ENCODE measurements around the gene TGFBR3.
A peak's percentile ranks its signal among the peaks of the same experiment; 100 is the strongest.

The TGFBR3 gene

GRCh38 chr1:91924146-91924545 is 38.2 kb upstream of the TGFBR3 start:
- Histone ChIP-seq H3K4ac (ENCODE audit: low read depth in 1 of 2, low read length in 2 of 2) (no peak overlapping the region), H2BK15ac (ENCODE audit: low read depth, poor library complexity, severe bottlenecking) (no peak overlapping the region), H3K36me3 (ENCODE audit: control insufficient read depth in 1 of 2, insufficient read depth in 2 of 2, low read depth in 1 of 2, low read length in 2 of 2) (no peaks in the 10 kb centered on the region), H2BK12ac (ENCODE audit: low read length in 2 of 2) (peak overlapping the region in 1 of 2 experiments; percentile 59), H3K4me3 (ENCODE audit: insufficient read depth in 1 of 2, low read depth in 1 of 2, low read length in 2 of 2) (no peak overlapping the region), H3K14ac (ENCODE audit: low read length in 2 of 2) (no peak overlapping the region), H4K8ac (ENCODE audit: low read length) (peak overlapping the region; percentile 27), H3K27me3 (ENCODE audit: control insufficient read depth in 1 of 2, insufficient read depth in 1 of 2, low read length in 2 of 2) (no peaks in the 10 kb centered on the region), H3K4me2 (ENCODE audit: low read length, poor library complexity, severe bottlenecking) (no peak overlapping the region), H3K4me1 (ENCODE audit: control insufficient read depth, insufficient read depth, low read depth, low read length) (peaks cover 4% of the 10 kb centered on the region), H2AFZ (ENCODE audit: low read depth, low read length) (no peak overlapping the region), H3K9me3 (ENCODE audit: control insufficient read depth, low read length) (no peaks in the 10 kb centered on the region), H2BK120ac (ENCODE audit: low read depth, low read length) (no peak overlapping the region), H2AK5ac (ENCODE audit: low read length, severe bottlenecking) (peak overlapping the region; percentile 49), H3K27ac (ENCODE audit: low read length, poor library complexity, severe bottlenecking) (no peak overlapping the region), H3K79me1 (replicated peaks; ENCODE audit: low read length, poor library complexity, severe bottlenecking) (no peaks in the 10 kb centered on the region), H3K23ac (ENCODE audit: low read length in 2 of 2) (no peak overlapping the region), H3K9ac (ENCODE audit: low read length) (peak overlapping the region; percentile 70), H2BK5ac (ENCODE audit: low read depth, low read length, poor library complexity, severe bottlenecking) (no peak overlapping the region), H4K91ac (ENCODE audit: low read length) (no peak overlapping the region), H3K18ac (ENCODE audit: low read depth in 1 of 2, low read length in 2 of 2) (no peak overlapping the region)
- 40% methylated on average over 2 of the region's 2 CpGs for WGBS
- peak; percentile 73 for DNase-seq

- no peak for DNase-seq
- Histone ChIP-seq H2BK120ac (ENCODE audit: low read depth, low read length) (no peak overlapping the region), H2BK12ac (ENCODE audit: low read length in 2 of 2) (no peak overlapping the region), H3K36me3 (ENCODE audit: control insufficient read depth in 1 of 2, insufficient read depth in 2 of 2, low read depth in 1 of 2, low read length in 2 of 2) (no peaks in the 10 kb centered on the region), H4K8ac (ENCODE audit: low read length) (no peak overlapping the region), H3K4me1 (ENCODE audit: control insufficient read depth, insufficient read depth, low read depth, low read length) (peaks cover 2% of the 10 kb centered on the region), H3K9me3 (ENCODE audit: control insufficient read depth, low read length) (no peaks in the 10 kb centered on the region), H3K27ac (ENCODE audit: low read length, poor library complexity, severe bottlenecking) (no peak overlapping the region), H3K4me2 (ENCODE audit: low read length, poor library complexity, severe bottlenecking) (no peak overlapping the region), H4K91ac (ENCODE audit: low read length) (no peak overlapping the region), H3K4ac (ENCODE audit: low read depth in 1 of 2, low read length in 2 of 2) (no peak overlapping the region), H3K79me1 (replicated peaks; ENCODE audit: low read length, poor library complexity, severe bottlenecking) (no peaks in the 10 kb centered on the region), H3K4me3 (ENCODE audit: insufficient read depth in 1 of 2, low read depth in 1 of 2, low read length in 2 of 2) (no peak overlapping the region), H2AK5ac (ENCODE audit: low read length, severe bottlenecking) (no peak overlapping the region), H3K14ac (ENCODE audit: low read length in 2 of 2) (no peak overlapping the region), H3K18ac (ENCODE audit: low read depth in 1 of 2, low read length in 2 of 2) (no peak overlapping the region), H3K9ac (ENCODE audit: low read length) (no peak overlapping the region), H2AFZ (ENCODE audit: low read depth, low read length) (no peak overlapping the region), H3K27me3 (ENCODE audit: control insufficient read depth in 1 of 2, insufficient read depth in 1 of 2, low read length in 2 of 2) (no peaks in the 10 kb centered on the region), H2BK5ac (ENCODE audit: low read depth, low read length, poor library complexity, severe bottlenecking) (no peak overlapping the region), H3K23ac (ENCODE audit: low read length in 2 of 2) (no peak overlapping the region), H2BK15ac (ENCODE audit: low read depth, poor library complexity, severe bottlenecking) (no peak overlapping the region)
- 94% methylated on average over 8 of the region's 8 CpGs for WGBS
Observed at GRCh38 chr1:91919962-91920361, 34.0 kb upstream of the TGFBR3 start.

- Histone ChIP-seq H3K4me2 (ENCODE audit: low read length, poor library complexity, severe bottlenecking) (no peak overlapping the region), H4K91ac (ENCODE audit: low read length) (no peak overlapping the region), H2BK5ac (ENCODE audit: low read depth, low read length, poor library complexity, severe bottlenecking) (no peak overlapping the region), H3K27me3 (ENCODE audit: control insufficient read depth in 1 of 2, insufficient read depth in 1 of 2, low read length in 2 of 2) (no peaks in the 10 kb centered on the region), H3K23ac (ENCODE audit: low read length in 2 of 2) (no peak overlapping the region), H3K36me3 (ENCODE audit: control insufficient read depth in 1 of 2, insufficient read depth in 2 of 2, low read depth in 1 of 2, low read length in 2 of 2) (no peaks in the 10 kb centered on the region), H3K79me1 (replicated peaks; ENCODE audit: low read length, poor library complexity, severe bottlenecking) (no peaks in the 10 kb centered on the region), H3K18ac (ENCODE audit: low read depth in 1 of 2, low read length in 2 of 2) (no peak overlapping the region), H3K27ac (ENCODE audit: low read length, poor library complexity, severe bottlenecking) (no peak overlapping the region), H2AK5ac (ENCODE audit: low read length, severe bottlenecking) (no peak overlapping the region), H2BK15ac (ENCODE audit: low read depth, poor library complexity, severe bottlenecking) (no peak overlapping the region), H3K4ac (ENCODE audit: low read depth in 1 of 2, low read length in 2 of 2) (no peak overlapping the region), H2BK120ac (ENCODE audit: low read depth, low read length) (no peak overlapping the region), H3K9me3 (ENCODE audit: control insufficient read depth, low read length) (no peaks in the 10 kb centered on the region), H3K4me1 (ENCODE audit: control insufficient read depth, insufficient read depth, low read depth, low read length) (peaks cover 2% of the 10 kb centered on the region), H2AFZ (ENCODE audit: low read depth, low read length) (no peak overlapping the region), H3K9ac (ENCODE audit: low read length) (no peak overlapping the region), H2BK12ac (ENCODE audit: low read length in 2 of 2) (no peak overlapping the region), H3K14ac (ENCODE audit: low read length in 2 of 2) (no peak overlapping the region), H3K4me3 (ENCODE audit: insufficient read depth in 1 of 2, low read depth in 1 of 2, low read length in 2 of 2) (no peak overlapping the region), H4K8ac (ENCODE audit: low read length) (no peak overlapping the region)
- WGBS = 76% methylated on average over 5 of the region's 5 CpGs
- DNase-seq = no peak
Observed at GRCh38 chr1:91916811-91917460, 31.0 kb upstream of the TGFBR3 start.

- Histone ChIP-seq H3K79me1 (replicated peaks; ENCODE audit: low read length, poor library complexity, severe bottlenecking) (no peaks in the 10 kb centered on the region), H3K27me3 (ENCODE audit: control insufficient read depth in 1 of 2, insufficient read depth in 1 of 2, low read length in 2 of 2) (no peaks in the 10 kb centered on the region), H3K27ac (ENCODE audit: low read length, poor library complexity, severe bottlenecking) (no peak overlapping the region), H4K8ac (ENCODE audit: low read length) (no peak overlapping the region), H3K4ac (ENCODE audit: low read depth in 1 of 2, low read length in 2 of 2) (no peak overlapping the region), H4K91ac (ENCODE audit: low read length) (no peak overlapping the region), H2AK5ac (ENCODE audit: low read length, severe bottlenecking) (no peak overlapping the region), H3K9me3 (ENCODE audit: control insufficient read depth, low read length) (no peaks in the 10 kb centered on the region), H3K9ac (ENCODE audit: low read length) (no peak overlapping the region), H2AFZ (ENCODE audit: low read depth, low read length) (no peak overlapping the region), H3K4me2 (ENCODE audit: low read length, poor library complexity, severe bottlenecking) (no peak overlapping the region), H2BK5ac (ENCODE audit: low read depth, low read length, poor library complexity, severe bottlenecking) (no peak overlapping the region), H3K4me1 (ENCODE audit: control insufficient read depth, insufficient read depth, low read depth, low read length) (peaks cover 2% of the 10 kb centered on the region), H3K4me3 (ENCODE audit: insufficient read depth in 1 of 2, low read depth in 1 of 2, low read length in 2 of 2) (no peak overlapping the region), H2BK12ac (ENCODE audit: low read length in 2 of 2) (no peak overlapping the region), H3K23ac (ENCODE audit: low read length in 2 of 2) (no peak overlapping the region), H3K36me3 (ENCODE audit: control insufficient read depth in 1 of 2, insufficient read depth in 2 of 2, low read depth in 1 of 2, low read length in 2 of 2) (no peaks in the 10 kb centered on the region), H3K14ac (ENCODE audit: low read length in 2 of 2) (no peak overlapping the region), H2BK15ac (ENCODE audit: low read depth, poor library complexity, severe bottlenecking) (no peak overlapping the region), H3K18ac (ENCODE audit: low read depth in 1 of 2, low read length in 2 of 2) (no peak overlapping the region), H2BK120ac (ENCODE audit: low read depth, low read length) (no peak overlapping the region)
- WGBS = 99% methylated on average over 2 of the region's 4 CpGs
- no peak for DNase-seq
Observed at GRCh38 chr1:91916046-91916445, 30.1 kb upstream of the TGFBR3 start.

Measured in mesenchymal stem cell (in vitro differentiated cells and primary cell).